Choroid plexus epithelial cell (primary cell): Measurements from ENCODE around the gene TGFBR3.

ENCODE experiments used
- DNase-seq: peaks from one replicate; pipeline ENCODE4 v3.0.0-alpha.2; 2010; ENCODE audit warnings: low read depth
- H3K4me3 ChIP-seq: 2 replicates; pipeline ENCODE4 v1.5.1; 2011; ENCODE audit warnings: low read depth, mild to moderate bottlenecking, control low read depth, low read length, moderate library complexity
- TF ChIP-seq, protein P1 (sequence below): conservative IDR thresholded peaks from 2 replicates; pipeline ENCODE4 v1.5.1; 2011; ENCODE audit warnings: low read depth, mild to moderate bottlenecking, control low read depth, inconsistent platforms, low read length, moderate library complexity

TGFBR3 gene

DNA sequence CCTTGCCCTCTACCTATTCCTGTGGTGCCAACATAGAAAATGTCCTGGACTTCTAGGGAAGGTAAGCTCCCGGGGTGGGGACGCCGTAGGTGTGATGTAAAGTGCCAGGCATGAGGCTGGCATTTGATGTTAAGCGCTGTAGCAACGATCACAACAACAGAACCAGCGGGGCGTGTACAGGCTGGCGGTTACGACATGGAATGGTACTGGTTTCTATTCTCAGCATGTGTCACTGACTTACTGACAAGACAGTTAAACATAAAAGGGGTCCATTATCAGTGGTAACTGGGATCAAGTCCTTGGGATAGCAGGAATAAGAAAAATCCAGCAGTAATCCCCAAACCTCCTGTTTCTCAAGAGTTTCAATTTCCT lies 58.9 kb downstream of the TGFBR3 start:
- no peak overlapping the region for H3K4me3 ChIP-seq
- TF ChIP-seq, protein P1, sequence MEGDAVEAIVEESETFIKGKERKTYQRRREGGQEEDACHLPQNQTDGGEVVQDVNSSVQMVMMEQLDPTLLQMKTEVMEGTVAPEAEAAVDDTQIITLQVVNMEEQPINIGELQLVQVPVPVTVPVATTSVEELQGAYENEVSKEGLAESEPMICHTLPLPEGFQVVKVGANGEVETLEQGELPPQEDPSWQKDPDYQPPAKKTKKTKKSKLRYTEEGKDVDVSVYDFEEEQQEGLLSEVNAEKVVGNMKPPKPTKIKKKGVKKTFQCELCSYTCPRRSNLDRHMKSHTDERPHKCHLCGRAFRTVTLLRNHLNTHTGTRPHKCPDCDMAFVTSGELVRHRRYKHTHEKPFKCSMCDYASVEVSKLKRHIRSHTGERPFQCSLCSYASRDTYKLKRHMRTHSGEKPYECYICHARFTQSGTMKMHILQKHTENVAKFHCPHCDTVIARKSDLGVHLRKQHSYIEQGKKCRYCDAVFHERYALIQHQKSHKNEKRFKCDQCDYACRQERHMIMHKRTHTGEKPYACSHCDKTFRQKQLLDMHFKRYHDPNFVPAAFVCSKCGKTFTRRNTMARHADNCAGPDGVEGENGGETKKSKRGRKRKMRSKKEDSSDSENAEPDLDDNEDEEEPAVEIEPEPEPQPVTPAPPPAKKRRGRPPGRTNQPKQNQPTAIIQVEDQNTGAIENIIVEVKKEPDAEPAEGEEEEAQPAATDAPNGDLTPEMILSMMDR = no peak
- DNase-seq = no peak

DNA sequence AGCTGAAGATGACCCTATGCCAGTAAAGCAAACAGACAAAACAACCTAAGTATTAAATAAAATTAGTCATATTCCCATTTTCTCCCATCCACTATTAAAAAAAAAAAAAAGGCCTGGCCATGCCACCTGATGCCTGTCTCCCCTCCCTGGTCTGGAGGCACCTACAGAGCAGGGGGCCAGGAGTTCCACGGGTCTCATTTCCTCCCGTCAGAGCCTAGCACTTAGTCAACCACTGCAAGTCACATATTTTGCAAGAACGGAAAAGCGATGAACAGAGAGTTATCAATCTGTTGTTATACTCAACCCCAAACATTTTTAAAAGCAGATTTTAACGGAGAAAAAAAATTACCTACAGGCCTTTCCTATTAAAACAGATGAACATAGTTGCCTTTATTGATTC lies 59.3 kb downstream of the TGFBR3 start:
- no peak for DNase-seq
- no peak overlapping the region for H3K4me3 ChIP-seq
- TF ChIP-seq, protein P1 = no peak

DNA sequence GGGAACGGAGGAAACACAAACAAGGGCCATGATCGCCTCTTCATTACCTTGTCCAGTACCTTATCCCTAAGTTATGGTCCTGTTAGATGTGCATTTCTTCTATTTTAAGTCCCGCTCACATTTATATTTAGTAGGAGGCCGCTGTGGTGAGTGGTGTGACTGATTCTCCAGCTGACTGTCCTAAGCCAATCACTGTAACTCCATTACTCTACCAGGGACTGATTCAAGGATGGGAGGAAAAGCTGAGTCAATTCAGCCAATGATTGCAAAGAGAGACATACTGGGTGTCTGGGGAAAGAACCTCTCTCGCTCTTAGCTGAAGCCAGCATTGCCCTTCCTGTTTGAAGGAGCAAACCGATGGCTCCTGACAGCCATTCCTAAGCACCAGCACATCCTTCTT lies 59.7 kb downstream of the TGFBR3 start:
- TF ChIP-seq, protein P1 = no peak
- no peak for DNase-seq
- no peak overlapping the region for H3K4me3 ChIP-seq

DNA sequence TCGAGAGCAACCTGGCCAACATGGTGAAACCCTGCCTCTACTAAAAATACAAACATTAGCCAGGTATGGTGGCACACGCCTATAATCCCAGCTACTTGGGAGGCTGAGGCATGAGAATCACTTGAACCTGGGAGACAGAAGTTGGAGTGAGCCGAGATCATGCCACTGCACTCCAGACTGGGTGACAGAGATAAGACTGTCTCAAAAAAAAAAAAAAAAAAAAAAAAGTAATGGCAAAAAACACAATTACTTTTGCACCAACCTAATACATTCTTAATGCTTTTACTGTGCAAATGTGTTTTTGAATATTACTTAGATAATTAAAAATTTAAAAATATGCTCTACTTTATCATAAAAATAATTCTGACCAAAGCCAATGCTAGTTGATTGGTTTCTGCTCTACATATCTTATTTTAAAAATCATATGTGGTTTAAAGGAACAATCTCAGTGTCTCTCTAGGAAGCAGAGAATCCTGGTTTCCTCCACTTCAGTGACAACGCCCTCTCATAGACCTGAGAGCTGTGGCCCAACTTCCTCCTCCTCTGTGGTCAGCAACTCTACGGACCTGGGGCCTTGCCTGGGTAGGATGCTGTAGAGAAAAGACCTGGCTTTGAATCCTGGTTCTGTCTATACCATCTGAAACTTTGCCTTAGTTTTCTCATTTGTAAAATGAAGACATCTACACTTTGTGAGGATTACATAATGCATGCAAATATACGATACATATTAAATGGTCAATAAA lies 64.7 kb downstream of the TGFBR3 start:
- TF ChIP-seq, protein P1 = no peak
- DNase-seq = no peak
- no peak overlapping the region for H3K4me3 ChIP-seq

DNA sequence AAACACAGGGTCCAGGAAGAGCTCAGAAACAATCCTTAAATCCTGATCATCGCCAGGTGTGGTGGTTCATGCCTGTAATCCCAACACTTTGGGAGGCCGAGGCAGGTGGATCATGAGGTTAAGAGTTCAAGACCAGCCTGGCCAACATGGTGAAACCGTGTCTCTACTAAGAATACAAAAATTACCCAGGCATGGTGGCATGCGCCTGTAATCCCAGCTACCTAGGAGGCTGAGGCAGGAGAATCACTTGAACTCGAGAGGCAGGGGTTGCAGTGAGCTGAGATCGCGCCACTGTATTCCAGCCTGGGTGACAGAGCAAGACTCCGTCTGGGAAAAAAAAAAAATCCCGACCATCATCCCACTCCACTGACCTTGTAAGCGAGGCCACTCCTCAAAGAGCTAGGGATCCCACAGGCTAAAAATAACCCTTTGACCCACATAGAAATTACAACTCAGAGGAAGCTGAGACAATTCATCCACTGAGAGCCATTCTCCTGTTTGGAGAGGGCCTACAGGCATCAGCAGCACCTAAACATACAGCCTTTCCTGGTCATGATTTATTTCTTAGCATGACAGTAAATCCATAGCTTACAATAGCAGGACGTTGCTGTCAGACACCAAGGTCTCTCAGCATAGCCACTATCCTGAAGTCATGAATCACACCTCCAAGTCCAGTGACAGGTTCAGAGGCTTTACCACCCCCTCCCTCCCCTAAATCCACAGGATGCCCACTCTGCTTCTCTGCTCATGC lies 66.7 kb downstream of the TGFBR3 start:
- TF ChIP-seq, protein P1 = no peak
- DNase-seq = no peak
- H3K4me3 ChIP-seq = no peak overlapping the region

DNA sequence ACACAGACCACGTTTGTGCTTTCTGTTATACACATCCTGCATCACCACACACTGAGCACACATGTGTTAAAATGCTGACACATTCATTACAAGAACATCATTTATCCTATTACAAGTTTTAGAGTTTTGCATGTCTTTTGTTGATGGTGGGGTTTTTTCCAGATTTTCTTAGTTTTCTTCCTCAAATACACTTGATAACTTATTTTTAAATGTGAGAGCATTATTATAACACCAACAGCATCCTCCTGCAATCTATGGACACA lies 67.3 kb downstream of the TGFBR3 start:
- TF ChIP-seq, protein P1 = no peak
- no peak overlapping the region for H3K4me3 ChIP-seq
- no peak for DNase-seq
